HL-60 (cell line): ENCODE data around the gene MSI2.

Experiments
- DNase-seq, 2 experiments: peaks; one replicate each; pipeline ENCODE4 v3.0.0-alpha.2; 2010 to 2020; ENCODE audit warnings: low read depth in 1 of 2, low spot score in 1 of 2
- H3K27ac ChIP-seq: fragments of 250-450 bp; sonication (Bioruptor Pico); replicated peaks from 2 replicates; pipeline ENCODE4 v1.5.1; 2020; ENCODE audit warnings: mild to moderate bottlenecking, moderate library complexity
- H3K27me3 ChIP-seq: fragments of 250-450 bp; sonication (Bioruptor Pico); 2 replicates; pipeline ENCODE4 v1.5.1; 2021; ENCODE audit warnings: mild to moderate bottlenecking, moderate library complexity; ENCODE audit not compliant: insufficient read depth, poor library complexity, severe bottlenecking
- H3K4me3 ChIP-seq: replicated peaks from 2 replicates; pipeline ENCODE4 v1.5.1; 2011; ENCODE audit warnings: mild to moderate bottlenecking, control low read depth, low read length; ENCODE audit not compliant: insufficient read depth
- GABPA ChIP-seq: IDR thresholded peaks from 2 replicates; pipeline ENCODE4 v1.6.1; 2012; ENCODE audit warnings: low read depth
- POLR2AphosphoS5 ChIP-seq: IDR thresholded peaks from 2 replicates; pipeline ENCODE4 v1.6.1; 2012; ENCODE audit warnings: low read depth
- SPI1 ChIP-seq: IDR thresholded peaks from 2 replicates; pipeline ENCODE4 v1.6.1; 2012; ENCODE audit warnings: low read depth, mild to moderate bottlenecking, borderline replicate concordance
- TF ChIP-seq, protein P1 (sequence below): IDR thresholded peaks from one replicate; pipeline ENCODE4 v1.5.1; 2011; ENCODE audit warnings: low read length, control low read depth, inconsistent platforms; ENCODE audit not compliant: insufficient read depth
- TF ChIP-seq, protein P2 (sequence below): IDR thresholded peaks from 2 replicates; pipeline ENCODE4 v1.6.1; 2012; ENCODE audit warnings: low read depth; ENCODE audit not compliant: insufficient replicate concordance

MSI2 gene

DNA sequence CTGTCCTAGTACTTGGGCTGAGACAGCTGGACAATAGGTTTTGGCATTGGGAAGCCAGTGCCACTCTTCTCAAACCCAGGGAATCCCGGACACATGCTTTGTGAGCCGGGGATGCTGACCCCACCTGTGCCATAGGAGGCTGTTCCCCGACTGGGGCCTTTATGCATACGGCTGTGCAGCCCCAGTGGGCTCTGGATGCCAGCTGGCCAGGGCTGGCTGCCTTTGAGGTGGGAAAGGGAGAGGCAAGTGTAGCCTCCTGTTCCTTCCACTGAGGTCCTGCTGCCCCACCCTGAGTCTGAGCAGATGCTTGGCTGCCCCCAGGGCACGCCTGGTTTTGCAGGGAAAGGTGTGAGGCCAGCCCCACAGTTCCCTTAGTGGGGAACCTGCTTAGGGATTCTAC is 383.1 kb downstream of the MSI2 start:
- DNase-seq: no peak
- no peak overlapping the region for H3K4me3 ChIP-seq
- H3K27me3 ChIP-seq: no peaks in the 10 kb centered on the region
- no peak overlapping the region for H3K27ac ChIP-seq
- TF ChIP-seq, protein P1, sequence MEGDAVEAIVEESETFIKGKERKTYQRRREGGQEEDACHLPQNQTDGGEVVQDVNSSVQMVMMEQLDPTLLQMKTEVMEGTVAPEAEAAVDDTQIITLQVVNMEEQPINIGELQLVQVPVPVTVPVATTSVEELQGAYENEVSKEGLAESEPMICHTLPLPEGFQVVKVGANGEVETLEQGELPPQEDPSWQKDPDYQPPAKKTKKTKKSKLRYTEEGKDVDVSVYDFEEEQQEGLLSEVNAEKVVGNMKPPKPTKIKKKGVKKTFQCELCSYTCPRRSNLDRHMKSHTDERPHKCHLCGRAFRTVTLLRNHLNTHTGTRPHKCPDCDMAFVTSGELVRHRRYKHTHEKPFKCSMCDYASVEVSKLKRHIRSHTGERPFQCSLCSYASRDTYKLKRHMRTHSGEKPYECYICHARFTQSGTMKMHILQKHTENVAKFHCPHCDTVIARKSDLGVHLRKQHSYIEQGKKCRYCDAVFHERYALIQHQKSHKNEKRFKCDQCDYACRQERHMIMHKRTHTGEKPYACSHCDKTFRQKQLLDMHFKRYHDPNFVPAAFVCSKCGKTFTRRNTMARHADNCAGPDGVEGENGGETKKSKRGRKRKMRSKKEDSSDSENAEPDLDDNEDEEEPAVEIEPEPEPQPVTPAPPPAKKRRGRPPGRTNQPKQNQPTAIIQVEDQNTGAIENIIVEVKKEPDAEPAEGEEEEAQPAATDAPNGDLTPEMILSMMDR: no peak
- no peak for TF ChIP-seq SPI1
- TF ChIP-seq, protein P2, sequence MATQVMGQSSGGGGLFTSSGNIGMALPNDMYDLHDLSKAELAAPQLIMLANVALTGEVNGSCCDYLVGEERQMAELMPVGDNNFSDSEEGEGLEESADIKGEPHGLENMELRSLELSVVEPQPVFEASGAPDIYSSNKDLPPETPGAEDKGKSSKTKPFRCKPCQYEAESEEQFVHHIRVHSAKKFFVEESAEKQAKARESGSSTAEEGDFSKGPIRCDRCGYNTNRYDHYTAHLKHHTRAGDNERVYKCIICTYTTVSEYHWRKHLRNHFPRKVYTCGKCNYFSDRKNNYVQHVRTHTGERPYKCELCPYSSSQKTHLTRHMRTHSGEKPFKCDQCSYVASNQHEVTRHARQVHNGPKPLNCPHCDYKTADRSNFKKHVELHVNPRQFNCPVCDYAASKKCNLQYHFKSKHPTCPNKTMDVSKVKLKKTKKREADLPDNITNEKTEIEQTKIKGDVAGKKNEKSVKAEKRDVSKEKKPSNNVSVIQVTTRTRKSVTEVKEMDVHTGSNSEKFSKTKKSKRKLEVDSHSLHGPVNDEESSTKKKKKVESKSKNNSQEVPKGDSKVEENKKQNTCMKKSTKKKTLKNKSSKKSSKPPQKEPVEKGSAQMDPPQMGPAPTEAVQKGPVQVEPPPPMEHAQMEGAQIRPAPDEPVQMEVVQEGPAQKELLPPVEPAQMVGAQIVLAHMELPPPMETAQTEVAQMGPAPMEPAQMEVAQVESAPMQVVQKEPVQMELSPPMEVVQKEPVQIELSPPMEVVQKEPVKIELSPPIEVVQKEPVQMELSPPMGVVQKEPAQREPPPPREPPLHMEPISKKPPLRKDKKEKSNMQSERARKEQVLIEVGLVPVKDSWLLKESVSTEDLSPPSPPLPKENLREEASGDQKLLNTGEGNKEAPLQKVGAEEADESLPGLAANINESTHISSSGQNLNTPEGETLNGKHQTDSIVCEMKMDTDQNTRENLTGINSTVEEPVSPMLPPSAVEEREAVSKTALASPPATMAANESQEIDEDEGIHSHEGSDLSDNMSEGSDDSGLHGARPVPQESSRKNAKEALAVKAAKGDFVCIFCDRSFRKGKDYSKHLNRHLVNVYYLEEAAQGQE: no peak
- no peak for TF ChIP-seq POLR2AphosphoS5
- no peak for TF ChIP-seq GABPA

DNA sequence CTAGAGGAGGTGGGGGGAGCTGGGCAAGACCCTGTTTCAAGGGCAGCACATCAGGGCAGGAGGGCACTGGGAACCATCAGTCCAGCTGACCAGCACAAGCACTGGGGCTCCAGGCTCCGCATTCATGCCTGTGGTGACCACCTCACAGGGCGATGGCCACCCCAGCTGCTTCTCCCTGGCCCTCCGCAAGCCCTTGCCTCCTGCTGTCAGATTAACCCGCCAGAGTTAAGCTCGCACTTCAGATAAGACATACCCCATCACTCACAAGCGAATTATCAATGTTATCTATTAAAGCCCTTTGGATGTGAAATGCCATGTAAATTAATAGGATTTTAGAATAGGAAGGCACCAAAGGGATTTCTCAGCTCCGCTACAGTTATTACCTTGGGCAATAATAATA is 383.8 kb downstream of the MSI2 start:
- H3K4me3 ChIP-seq: no peak overlapping the region
- H3K27me3 ChIP-seq: no peaks in the 10 kb centered on the region
- TF ChIP-seq POLR2AphosphoS5 (no peak), GABPA (no peak), SPI1 (no peak)
- TF ChIP-seq, protein P2: no peak
- TF ChIP-seq, protein P1: no peak
- DNase-seq: no peak
- H3K27ac ChIP-seq: no peak overlapping the region

DNA sequence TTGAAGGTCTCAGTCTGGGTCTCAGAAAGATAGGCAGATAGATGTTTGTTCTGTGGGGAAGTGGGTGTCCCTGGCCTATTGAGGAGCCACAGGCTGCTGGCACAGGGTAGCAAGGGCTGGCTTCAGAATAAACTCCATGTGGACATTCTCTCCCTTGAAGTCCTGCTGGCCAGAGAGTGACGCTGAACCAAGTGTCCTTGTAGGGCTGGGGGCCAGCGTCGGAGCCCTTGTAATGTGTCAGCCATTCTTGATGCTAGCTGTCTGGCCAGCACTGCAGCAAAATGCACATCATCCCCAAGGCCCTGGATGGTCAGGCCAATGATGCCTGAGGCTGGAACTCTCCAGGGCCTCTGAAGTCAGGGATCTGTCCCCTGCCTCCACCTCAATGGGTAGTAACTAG is 385.4 kb downstream of the MSI2 start:
- TF ChIP-seq, protein P1: no peak
- TF ChIP-seq GABPA (no peak), SPI1 (no peak), POLR2AphosphoS5 (no peak)
- TF ChIP-seq, protein P2: no peak
- no peak overlapping the region for H3K27ac ChIP-seq
- no peak for DNase-seq
- H3K4me3 ChIP-seq: no peak overlapping the region
- H3K27me3 ChIP-seq: no peaks in the 10 kb centered on the region
